NB4 (cell line): ENCODE results near the gene MED14.

Experiments used
- MYC ChIP-seq: IDR thresholded peaks from 2 replicates; pipeline ENCODE4 v1.6.1; 2011; ENCODE audit warnings: low read depth, low read length
- POLR2A ChIP-seq: IDR thresholded peaks from 2 replicates; pipeline ENCODE4 v1.6.1; 2011; ENCODE audit warnings: mild to moderate bottlenecking; ENCODE audit not compliant: insufficient read length; ENCODE audit errors: extremely low read depth
- TF ChIP-seq, protein P1 (sequence below): IDR thresholded peaks from one replicate; pipeline ENCODE4 v1.5.1; 2012; ENCODE audit warnings: low read depth, low read length
- TF ChIP-seq, protein P2 (sequence below): IDR thresholded peaks from 2 replicates; pipeline ENCODE4 v1.6.1; 2011; ENCODE audit warnings: low read depth, low read length

DNA sequence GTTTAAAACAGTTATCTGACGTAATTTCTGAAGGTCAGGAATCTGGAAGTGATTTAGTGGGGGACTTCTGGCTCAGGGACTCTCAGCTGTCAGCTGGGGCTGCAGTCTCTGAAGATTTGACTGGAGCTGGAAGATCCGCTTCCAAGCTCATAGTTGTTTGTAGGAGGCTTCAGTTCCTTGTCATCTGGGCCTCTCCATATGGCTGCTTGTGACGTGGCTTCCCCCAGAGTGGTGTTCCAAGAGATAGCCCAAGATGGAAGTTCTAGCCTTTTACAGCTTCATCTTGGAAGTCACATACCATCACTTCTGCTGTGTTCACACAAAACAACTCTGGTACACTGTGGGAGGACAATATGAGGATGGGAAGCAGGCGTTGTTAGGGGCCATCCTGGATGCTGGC, 110.0 kb downstream of the MED14 start:
- TF ChIP-seq, protein P1, sequence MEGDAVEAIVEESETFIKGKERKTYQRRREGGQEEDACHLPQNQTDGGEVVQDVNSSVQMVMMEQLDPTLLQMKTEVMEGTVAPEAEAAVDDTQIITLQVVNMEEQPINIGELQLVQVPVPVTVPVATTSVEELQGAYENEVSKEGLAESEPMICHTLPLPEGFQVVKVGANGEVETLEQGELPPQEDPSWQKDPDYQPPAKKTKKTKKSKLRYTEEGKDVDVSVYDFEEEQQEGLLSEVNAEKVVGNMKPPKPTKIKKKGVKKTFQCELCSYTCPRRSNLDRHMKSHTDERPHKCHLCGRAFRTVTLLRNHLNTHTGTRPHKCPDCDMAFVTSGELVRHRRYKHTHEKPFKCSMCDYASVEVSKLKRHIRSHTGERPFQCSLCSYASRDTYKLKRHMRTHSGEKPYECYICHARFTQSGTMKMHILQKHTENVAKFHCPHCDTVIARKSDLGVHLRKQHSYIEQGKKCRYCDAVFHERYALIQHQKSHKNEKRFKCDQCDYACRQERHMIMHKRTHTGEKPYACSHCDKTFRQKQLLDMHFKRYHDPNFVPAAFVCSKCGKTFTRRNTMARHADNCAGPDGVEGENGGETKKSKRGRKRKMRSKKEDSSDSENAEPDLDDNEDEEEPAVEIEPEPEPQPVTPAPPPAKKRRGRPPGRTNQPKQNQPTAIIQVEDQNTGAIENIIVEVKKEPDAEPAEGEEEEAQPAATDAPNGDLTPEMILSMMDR = no peak
- no peak for TF ChIP-seq POLR2A
- TF ChIP-seq, protein P2, sequence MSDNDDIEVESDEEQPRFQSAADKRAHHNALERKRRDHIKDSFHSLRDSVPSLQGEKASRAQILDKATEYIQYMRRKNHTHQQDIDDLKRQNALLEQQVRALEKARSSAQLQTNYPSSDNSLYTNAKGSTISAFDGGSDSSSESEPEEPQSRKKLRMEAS = no peak
- TF ChIP-seq MYC = no peak
